RWPE2 (cell line): Measurements from ENCODE around the gene DUOXA1.
A peak's percentile ranks its signal among the peaks of the same experiment; 100 is the strongest.

Experiments used
- ATAC-seq: fragments of 200-7000 bp; cut with Tn5 transposase; 3 replicates; pipeline ENCODE4 v1.9.1; 2021; ENCODE audit warnings: low read depth
- DNase-seq: peaks from one replicate; pipeline ENCODE4 v3.0.0-alpha.2; 2020; ENCODE audit warnings: low spot score
- H3K27ac ChIP-seq: fragments of 450-650 bp; 2 replicates; pipeline ENCODE4 v1.5.1; 2017; ENCODE audit warnings: mild to moderate bottlenecking; ENCODE audit not compliant: poor library complexity, severe bottlenecking
- H3K27me3 ChIP-seq: fragments of 250-450 bp; sonication (Bioruptor Pico); 2 replicates; pipeline ENCODE4 v1.5.1; 2021; ENCODE audit warnings: mild to moderate bottlenecking, moderate library complexity; ENCODE audit not compliant: insufficient read depth, poor library complexity, severe bottlenecking
- H3K36me3 ChIP-seq: fragments of 250-450 bp; sonication (Bioruptor Pico); 2 replicates; pipeline ENCODE4 v1.5.1; 2020; ENCODE audit warnings: low read depth, mild to moderate bottlenecking, moderate library complexity
- H3K4me1 ChIP-seq: fragments of 250-450 bp; sonication (Bioruptor Pico); 2 replicates; pipeline ENCODE4 v1.5.1; 2021; ENCODE audit warnings: mild to moderate bottlenecking, moderate library complexity; ENCODE audit not compliant: insufficient read depth, poor library complexity, severe bottlenecking
- H3K4me3 ChIP-seq: fragments of 250-450 bp; sonication (Bioruptor Pico); 2 replicates; pipeline ENCODE4 v1.5.1; 2021; ENCODE audit warnings: mild to moderate bottlenecking, moderate library complexity; ENCODE audit not compliant: severe bottlenecking
- H3K9me3 ChIP-seq: fragments of 250-450 bp; sonication (Bioruptor Pico); 2 replicates; pipeline ENCODE4 v1.5.1; 2021; ENCODE audit warnings: mild to moderate bottlenecking, moderate library complexity; ENCODE audit not compliant: severe bottlenecking
- CTCF ChIP-seq: fragments of 450-650 bp; IDR thresholded peaks from one replicate; pipeline ENCODE4 v1.5.1; 2017; ENCODE audit warnings: mild to moderate bottlenecking, moderate library complexity; ENCODE audit not compliant: poor library complexity, severe bottlenecking

DUOXA1 gene

GRCh38 chr15:45094358-45094730 is 35.3 kb downstream of the DUOXA1 start:
- Histone ChIP-seq H3K4me1 (no peaks in the 10 kb centered on the region), H3K27ac (no peak overlapping the region), H3K36me3 (no peaks in the 10 kb centered on the region), H3K9me3 (no peaks in the 10 kb centered on the region), H3K4me3 (no peak overlapping the region), H3K27me3 (peaks cover 7% of the 10 kb centered on the region)
- DNase-seq (peak; percentile 66), ATAC-seq (0 out of 3 replicates have a peak, but pooled peaks have one; percentile 13)
- TF ChIP-seq CTCF: no peak

- no peak overlapping the region for H3K27ac ChIP-seq
- H3K36me3 ChIP-seq: no peaks in the 10 kb centered on the region
- H3K4me1 ChIP-seq: no peaks in the 10 kb centered on the region
- peaks cover 7% of the 10 kb centered on the region for H3K27me3 ChIP-seq
- TF ChIP-seq CTCF: no peak
- H3K4me3 ChIP-seq: no peak overlapping the region
- ATAC-seq (no peak), DNase-seq (no peak)
- no peaks in the 10 kb centered on the region for H3K9me3 ChIP-seq
These were observed 35.9 kb downstream of the DUOXA1 start for GRCh38 chr15:45093622-45094357.

- TF ChIP-seq CTCF: no peak
- ATAC-seq: no peak
- H3K27ac ChIP-seq: no peak overlapping the region
- peaks cover 7% of the 10 kb centered on the region for H3K27me3 ChIP-seq
- no peaks in the 10 kb centered on the region for H3K36me3 ChIP-seq
- no peak overlapping the region for H3K4me3 ChIP-seq
- H3K4me1 ChIP-seq: no peaks in the 10 kb centered on the region
- no peaks in the 10 kb centered on the region for H3K9me3 ChIP-seq
- no peak for DNase-seq
These were observed 36.7 kb downstream of the DUOXA1 start for GRCh38 chr15:45093013-45093412.

GRCh38 chr15:45091576-45091975 is 38.1 kb downstream of the DUOXA1 start:
- Histone ChIP-seq H3K27ac (no peak overlapping the region), H3K9me3 (no peaks in the 10 kb centered on the region), H3K4me3 (no peak overlapping the region), H3K27me3 (peaks cover 7% of the 10 kb centered on the region), H3K4me1 (no peaks in the 10 kb centered on the region), H3K36me3 (no peaks in the 10 kb centered on the region)
- no peak for TF ChIP-seq CTCF
- peak; percentile 28 for DNase-seq
- peak; percentile 4; the same call in 1 of the 3 replicates for ATAC-seq

- TF ChIP-seq CTCF: no peak
- Histone ChIP-seq H3K4me3 (no peak overlapping the region), H3K4me1 (no peaks in the 10 kb centered on the region), H3K27ac (no peak overlapping the region), H3K36me3 (no peaks in the 10 kb centered on the region), H3K9me3 (no peaks in the 10 kb centered on the region), H3K27me3 (peaks cover 7% of the 10 kb centered on the region)
- ATAC-seq: peak; percentile 35
- DNase-seq: no peak
These were observed 38.5 kb downstream of the DUOXA1 start for GRCh38 chr15:45091161-45091560.
